ENCODE measurements around the gene JCAD.
"Not testable (repeated sequence)": the region's sequence is repeated elsewhere in the genome, so short reads cannot be mapped to it uniquely, and the experiment has no call there.

The JCAD gene

GRCh38 chr10:30028006-30028737 is 31.2 kb downstream of the JCAD start:
- peak in 1 of 10 donors; percentile 59 for DNase-seq
- intact Hi-C loops (cut with DNase I), result no loop called here

- intact Hi-C loops (cut with DNase I), result no loop called here
These were observed 32.1 kb downstream of the JCAD start for GRCh38 chr10:30027057-30028005.

GRCh38 chr10:30026578-30026977 is 32.8 kb downstream of the JCAD start:
- intact Hi-C loops (cut with DNase I), result no loop called here

More at GRCh38 chr10:30027057-30028005, 32.1 kb downstream of the JCAD start:
- peak in 2 of 10 donors; percentile 80 to 86 for DNase-seq

GRCh38 chr10:30026080-30026479 is 33.3 kb downstream of the JCAD start:
- intact Hi-C loops (cut with DNase I), result no loop called here
- DNase-seq, result peak in 1 of 10 donors; percentile 72

More at GRCh38 chr10:30026578-30026977, 32.8 kb downstream of the JCAD start:
- DNase-seq, result peak in 1 of 10 donors; percentile 74

- intact Hi-C loops (cut with DNase I); DNase-seq: not testable (repeated sequence)
These were observed 34.0 kb downstream of the JCAD start for GRCh38 chr10:30025428-30025827.

GRCh38 chr10:30022590-30022989 is 36.8 kb downstream of the JCAD start:
- DNase-seq, result no peak
- intact Hi-C loops (cut with DNase I), result no loop called here

- DNase-seq, result no peak
- intact Hi-C loops (cut with DNase I), result no loop called here
These were observed 39.9 kb downstream of the JCAD start for GRCh38 chr10:30019468-30019867.

GRCh38 chr10:30018496-30018895 is 40.9 kb downstream of the JCAD start:
- DNase-seq, result peak in 4 of 10 donors; percentile 23 to 90 (median 38)
- intact Hi-C loops (cut with DNase I), result no loop called here

GRCh38 chr10:30017966-30018365 is 41.4 kb downstream of the JCAD start:
- DNase-seq, result no peak
- intact Hi-C loops (cut with DNase I), result no loop called here

GRCh38 chr10:30017556-30017955 is 41.8 kb downstream of the JCAD start:
- intact Hi-C loops (cut with DNase I), result no loop called here
- no peak for DNase-seq

- DNase-seq, result no peak
- intact Hi-C loops (cut with DNase I), result no loop called here
These were observed 44.9 kb downstream of the JCAD start for GRCh38 chr10:30014511-30014910.

- intact Hi-C loops (cut with DNase I), result no loop called here
- peak in 1 of 10 donors; percentile 18 for DNase-seq
These were observed 45.6 kb downstream of the JCAD start for GRCh38 chr10:30013757-30014156.

GRCh38 chr10:30011956-30012647 is 47.3 kb downstream of the JCAD start:
- no peak for DNase-seq
- intact Hi-C loops (cut with DNase I), result no loop called here

- DNase-seq, result no peak
- intact Hi-C loops (cut with DNase I), result no loop called here
These were observed 48.0 kb downstream of the JCAD start for GRCh38 chr10:30011396-30011795.

- intact Hi-C loops (cut with DNase I), result no loop called here
These were observed 52.0 kb downstream of the JCAD start for GRCh38 chr10:30007406-30007805.

GRCh38 chr10:30006410-30006809 is 53.0 kb downstream of the JCAD start:
- DNase-seq, result no peak
- intact Hi-C loops (cut with DNase I), result no loop called here

More at GRCh38 chr10:30007406-30007805, 52.0 kb downstream of the JCAD start:
- DNase-seq, result no peak

GRCh38 chr10:30005116-30005515 is 54.3 kb downstream of the JCAD start:
- intact Hi-C loops (cut with DNase I); DNase-seq: not testable (repeated sequence)

GRCh38 chr10:30002426-30003266 is 56.7 kb downstream of the JCAD start:
- peak; percentile 34 to 92 (median 58) for DNase-seq
- intact Hi-C loops (cut with DNase I), result no loop called here

- intact Hi-C loops (cut with DNase I), result no loop called here
- DNase-seq, result no peak
These were observed 58.4 kb downstream of the JCAD start for GRCh38 chr10:30000802-30001571.

All from posterior cingulate gyrus (tissue), 11 donors.